Liver (tissue), 9 donors: ENCODE data around the gene RAB4B. TPM values are rescaled to one million over a fixed set of nuclear protein-coding genes. Genes with fewer than 3 reads are reported as not detected.
A peak's percentile ranks its signal among the peaks of the same experiment; 100 is the strongest.

Experiments
- DNase-seq: peaks from one replicate; pipeline ENCODE4 v3.0.0-alpha.2; 2017; ENCODE audit warnings: low spot score
- H3K27ac ChIP-seq, 2 donors: one replicate each; pipeline ENCODE4 v1.7.0; 2013; ENCODE audit warnings: inconsistent platforms in 2 of 2, low read length in 2 of 2, control low read depth in 1 of 2, low read depth in 1 of 2, mild to moderate bottlenecking in 1 of 2
- H3K27me3 ChIP-seq, 4 donors: one replicate each; pipeline versions ENCODE4 v1.6.1 to v1.7.0; 2013; ENCODE audit warnings: low read length in 3 of 4, inconsistent platforms in 1 of 4, mild to moderate bottlenecking in 1 of 4, moderate library complexity in 1 of 4; ENCODE audit not compliant: control insufficient read depth in 4 of 4, insufficient read depth in 4 of 4
- H3K36me3 ChIP-seq, 4 donors: one replicate each; pipeline versions ENCODE4 v1.6.1 to v1.7.0; 2013; ENCODE audit warnings: low read length in 3 of 4, mild to moderate bottlenecking in 3 of 4, low read depth in 1 of 4, moderate library complexity in 1 of 4; ENCODE audit not compliant: control insufficient read depth in 4 of 4, insufficient read depth in 3 of 4
- H3K4me1 ChIP-seq, 4 donors: one replicate each; pipeline versions ENCODE4 v1.6.1 to v1.7.0; 2013; ENCODE audit warnings: low read length in 3 of 4, mild to moderate bottlenecking in 3 of 4, moderate library complexity in 1 of 4; ENCODE audit not compliant: control insufficient read depth in 4 of 4, insufficient read depth in 4 of 4
- H3K4me3 ChIP-seq, 3 donors: one replicate each; pipeline versions ENCODE4 v1.6.1 to v1.7.0; 2013; ENCODE audit warnings: low read length in 3 of 3, control low read depth in 1 of 3, low read depth in 1 of 3, mild to moderate bottlenecking in 1 of 3
- H3K9ac ChIP-seq, 2 donors: one replicate each; pipeline ENCODE4 v1.7.0; 2013; ENCODE audit warnings: low read length in 2 of 2, mild to moderate bottlenecking in 2 of 2, moderate library complexity in 2 of 2, control low read depth in 1 of 2, low read depth in 1 of 2
- H3K9me3 ChIP-seq, 4 donors: one replicate each; pipeline versions ENCODE4 v1.6.1 to v1.7.0; 2013; ENCODE audit warnings: low read length in 3 of 4; ENCODE audit not compliant: control insufficient read depth in 4 of 4
- EGR1 ChIP-seq, 2 donors: IDR thresholded peaks; 2 replicates each; pipeline ENCODE4 v1.6.1; 2016 to 2018; ENCODE audit warnings: antibody characterized with exemption in 2 of 2, low read depth in 2 of 2
- FOXA1 ChIP-seq: IDR thresholded peaks from 2 replicates; pipeline ENCODE4 v1.6.1; 2016; ENCODE audit warnings: antibody characterized with exemption
- FOXA2 ChIP-seq: IDR thresholded peaks from 2 replicates; pipeline ENCODE4 v1.6.1; 2016; ENCODE audit warnings: antibody characterized with exemption
- GABPA ChIP-seq, 2 donors: IDR thresholded peaks in 1 of 2; conservative IDR thresholded peaks in 1 of 2; 2 replicates each; pipeline ENCODE4 v1.6.1; 2016; ENCODE audit warnings: antibody characterized with exemption in 2 of 2, mild to moderate bottlenecking in 1 of 2, moderate library complexity in 1 of 2
- HNF4A ChIP-seq, 2 donors: conservative IDR thresholded peaks; 2 replicates each; pipeline ENCODE4 v1.6.1; 2016; ENCODE audit warnings: antibody characterized with exemption in 2 of 2, mild to moderate bottlenecking in 2 of 2
- HNF4G ChIP-seq: IDR thresholded peaks from 2 replicates; pipeline ENCODE4 v1.6.1; 2016; ENCODE audit warnings: antibody characterized with exemption
- JUND ChIP-seq, 2 donors: IDR thresholded peaks; 2 replicates each; pipeline ENCODE4 v1.6.1; 2016; ENCODE audit warnings: antibody characterized with exemption in 2 of 2
- NR2F2 ChIP-seq: IDR thresholded peaks from 2 replicates; pipeline ENCODE4 v1.6.1; 2016; ENCODE audit warnings: antibody characterized with exemption
- RAD21 ChIP-seq, 2 donors: IDR thresholded peaks; 2 replicates each; pipeline ENCODE4 v1.6.1; 2016; ENCODE audit warnings: antibody characterized with exemption in 2 of 2, mild to moderate bottlenecking in 2 of 2
- RXRA ChIP-seq, 2 donors: IDR thresholded peaks; 2 replicates each; pipeline ENCODE4 v1.6.1; 2017 to 2018; ENCODE audit warnings: antibody characterized with exemption in 2 of 2, mild to moderate bottlenecking in 1 of 2
- TAF1 ChIP-seq: conservative IDR thresholded peaks from 2 replicates; pipeline ENCODE4 v1.6.1; 2016; ENCODE audit warnings: antibody characterized with exemption, mild to moderate bottlenecking
- YY1 ChIP-seq: IDR thresholded peaks from 2 replicates; pipeline ENCODE4 v1.6.1; 2016; ENCODE audit warnings: antibody characterized with exemption, mild to moderate bottlenecking
- WGBS: extraction: QIAGEN DNeasy Blood & Tissue Kit; methylation state at CpG from one replicate; pipeline ENCODE4 v1.1.7; 2013; 5-methylcytosine and 5-hydroxymethylcytosine counted together
- polyA plus RNA-seq, 2 donors: library from polyadenylated mRNA; stranded (reverse) in 1 of 2; unstranded in 1 of 2; fragments of 200-250 nt in 1 of 2; fragments of >200 nt in 1 of 2; fragmentation: Nextera tagmentation in 1 of 2; extraction: Ambion mirVana in 1 of 2; gene quantifications; one replicate each; pipeline versions ENCODE4 v1.2.1 to v1.2.3, GENCODE V29; 2013 to 2015
- total RNA-seq, 2 donors: library from RNA; depleted of rRNA; stranded (reverse); fragments of >200 nt; gene quantifications; one replicate each; pipeline ENCODE4 v1.2.3, GENCODE V29; 2014
- TF ChIP-seq, protein P1 (sequence below): IDR thresholded peaks from 2 replicates; pipeline ENCODE4 v1.6.1; 2016; ENCODE audit warnings: antibody characterized with exemption, mild to moderate bottlenecking
- TF ChIP-seq, protein P2 (sequence below): IDR thresholded peaks from 2 replicates; pipeline ENCODE4 v1.6.1; 2016; ENCODE audit warnings: antibody characterized with exemption
- TF ChIP-seq, protein P3 (sequence below): IDR thresholded peaks from 2 replicates; pipeline ENCODE4 v1.6.1; 2016; ENCODE audit warnings: antibody characterized with exemption
- TF ChIP-seq, protein P4 (sequence below): IDR thresholded peaks from 2 replicates; pipeline ENCODE4 v1.6.1; 2016; ENCODE audit warnings: antibody characterized with exemption
- TF ChIP-seq, protein P5 (sequence below): fragments of 150-350 bp; IDR thresholded peaks from 2 replicates; pipeline ENCODE4 v1.5.1; 2017; ENCODE audit warnings: improper control_type of control experiment, low read depth, low read length; ENCODE audit not compliant: missing input control
- donor health status: healthy.
- donor health status: healthy.
- donor health status: healthy.
- donor health status: healthy.
- donor health status: healthy.

The RAB4B gene
- total and polyA plus RNA-seq, 4 donors: 5.5 to 16.9 (median 12.9) TPM

DNA sequence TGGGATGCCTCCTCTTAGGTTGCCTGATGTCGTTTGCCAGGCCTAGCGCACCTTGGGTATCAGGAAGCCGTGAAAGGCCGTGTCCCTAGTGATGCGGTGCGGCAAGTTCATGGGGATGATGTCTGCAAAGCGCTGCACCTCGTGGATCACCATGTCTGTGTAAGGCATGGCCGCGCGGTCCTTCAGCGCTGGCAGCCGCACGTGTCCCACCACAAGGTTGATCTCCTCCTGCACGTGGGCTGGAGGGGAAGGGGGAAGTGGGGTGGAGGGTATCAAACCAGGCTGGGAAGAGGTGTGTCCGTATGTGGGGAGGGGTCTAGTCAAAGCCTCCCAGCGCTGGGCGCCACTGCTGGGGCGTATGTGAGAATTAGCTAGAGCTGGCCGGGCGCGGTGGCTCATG, 44.1 kb downstream of the RAB4B start:
- Histone ChIP-seq H3K27me3 (no peaks in the 10 kb centered on the region), H3K4me3 (no peak overlapping the region), H3K9ac (no peak overlapping the region), H3K4me1 (peaks cover 14 to 43% (median 31%) of the 10 kb centered on the region in 4 donors), H3K27ac (peak overlapping the region; percentile 76 to 84), H3K36me3 (peaks cover 0 to 7% (median 2%) of the 10 kb centered on the region in 4 donors), H3K9me3 (no peaks in the 10 kb centered on the region)
- no peak for DNase-seq
- TF ChIP-seq, protein P1, sequence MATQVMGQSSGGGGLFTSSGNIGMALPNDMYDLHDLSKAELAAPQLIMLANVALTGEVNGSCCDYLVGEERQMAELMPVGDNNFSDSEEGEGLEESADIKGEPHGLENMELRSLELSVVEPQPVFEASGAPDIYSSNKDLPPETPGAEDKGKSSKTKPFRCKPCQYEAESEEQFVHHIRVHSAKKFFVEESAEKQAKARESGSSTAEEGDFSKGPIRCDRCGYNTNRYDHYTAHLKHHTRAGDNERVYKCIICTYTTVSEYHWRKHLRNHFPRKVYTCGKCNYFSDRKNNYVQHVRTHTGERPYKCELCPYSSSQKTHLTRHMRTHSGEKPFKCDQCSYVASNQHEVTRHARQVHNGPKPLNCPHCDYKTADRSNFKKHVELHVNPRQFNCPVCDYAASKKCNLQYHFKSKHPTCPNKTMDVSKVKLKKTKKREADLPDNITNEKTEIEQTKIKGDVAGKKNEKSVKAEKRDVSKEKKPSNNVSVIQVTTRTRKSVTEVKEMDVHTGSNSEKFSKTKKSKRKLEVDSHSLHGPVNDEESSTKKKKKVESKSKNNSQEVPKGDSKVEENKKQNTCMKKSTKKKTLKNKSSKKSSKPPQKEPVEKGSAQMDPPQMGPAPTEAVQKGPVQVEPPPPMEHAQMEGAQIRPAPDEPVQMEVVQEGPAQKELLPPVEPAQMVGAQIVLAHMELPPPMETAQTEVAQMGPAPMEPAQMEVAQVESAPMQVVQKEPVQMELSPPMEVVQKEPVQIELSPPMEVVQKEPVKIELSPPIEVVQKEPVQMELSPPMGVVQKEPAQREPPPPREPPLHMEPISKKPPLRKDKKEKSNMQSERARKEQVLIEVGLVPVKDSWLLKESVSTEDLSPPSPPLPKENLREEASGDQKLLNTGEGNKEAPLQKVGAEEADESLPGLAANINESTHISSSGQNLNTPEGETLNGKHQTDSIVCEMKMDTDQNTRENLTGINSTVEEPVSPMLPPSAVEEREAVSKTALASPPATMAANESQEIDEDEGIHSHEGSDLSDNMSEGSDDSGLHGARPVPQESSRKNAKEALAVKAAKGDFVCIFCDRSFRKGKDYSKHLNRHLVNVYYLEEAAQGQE: no peak
- TF ChIP-seq, protein P2, sequence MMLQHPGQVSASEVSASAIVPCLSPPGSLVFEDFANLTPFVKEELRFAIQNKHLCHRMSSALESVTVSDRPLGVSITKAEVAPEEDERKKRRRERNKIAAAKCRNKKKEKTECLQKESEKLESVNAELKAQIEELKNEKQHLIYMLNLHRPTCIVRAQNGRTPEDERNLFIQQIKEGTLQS: no peak
- no peak for TF ChIP-seq HNF4G
- TF ChIP-seq, protein P3, sequence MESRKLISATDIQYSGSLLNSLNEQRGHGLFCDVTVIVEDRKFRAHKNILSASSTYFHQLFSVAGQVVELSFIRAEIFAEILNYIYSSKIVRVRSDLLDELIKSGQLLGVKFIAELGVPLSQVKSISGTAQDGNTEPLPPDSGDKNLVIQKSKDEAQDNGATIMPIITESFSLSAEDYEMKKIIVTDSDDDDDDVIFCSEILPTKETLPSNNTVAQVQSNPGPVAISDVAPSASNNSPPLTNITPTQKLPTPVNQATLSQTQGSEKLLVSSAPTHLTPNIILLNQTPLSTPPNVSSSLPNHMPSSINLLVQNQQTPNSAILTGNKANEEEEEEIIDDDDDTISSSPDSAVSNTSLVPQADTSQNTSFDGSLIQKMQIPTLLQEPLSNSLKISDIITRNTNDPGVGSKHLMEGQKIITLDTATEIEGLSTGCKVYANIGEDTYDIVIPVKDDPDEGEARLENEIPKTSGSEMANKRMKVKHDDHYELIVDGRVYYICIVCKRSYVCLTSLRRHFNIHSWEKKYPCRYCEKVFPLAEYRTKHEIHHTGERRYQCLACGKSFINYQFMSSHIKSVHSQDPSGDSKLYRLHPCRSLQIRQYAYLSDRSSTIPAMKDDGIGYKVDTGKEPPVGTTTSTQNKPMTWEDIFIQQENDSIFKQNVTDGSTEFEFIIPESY: no peak
- TF ChIP-seq RAD21 (IDR thresholded peaks at IDR 0.05): no peak
- no peak for TF ChIP-seq HNF4A (conservative IDR thresholded peaks at IDR 0.05)
- no peak for TF ChIP-seq NR2F2
- TF ChIP-seq FOXA1: no peak
- no peak for TF ChIP-seq RXRA (IDR thresholded peaks at IDR 0.05)
- TF ChIP-seq, protein P4, sequence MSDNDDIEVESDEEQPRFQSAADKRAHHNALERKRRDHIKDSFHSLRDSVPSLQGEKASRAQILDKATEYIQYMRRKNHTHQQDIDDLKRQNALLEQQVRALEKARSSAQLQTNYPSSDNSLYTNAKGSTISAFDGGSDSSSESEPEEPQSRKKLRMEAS: no peak
- TF ChIP-seq, protein P5, sequence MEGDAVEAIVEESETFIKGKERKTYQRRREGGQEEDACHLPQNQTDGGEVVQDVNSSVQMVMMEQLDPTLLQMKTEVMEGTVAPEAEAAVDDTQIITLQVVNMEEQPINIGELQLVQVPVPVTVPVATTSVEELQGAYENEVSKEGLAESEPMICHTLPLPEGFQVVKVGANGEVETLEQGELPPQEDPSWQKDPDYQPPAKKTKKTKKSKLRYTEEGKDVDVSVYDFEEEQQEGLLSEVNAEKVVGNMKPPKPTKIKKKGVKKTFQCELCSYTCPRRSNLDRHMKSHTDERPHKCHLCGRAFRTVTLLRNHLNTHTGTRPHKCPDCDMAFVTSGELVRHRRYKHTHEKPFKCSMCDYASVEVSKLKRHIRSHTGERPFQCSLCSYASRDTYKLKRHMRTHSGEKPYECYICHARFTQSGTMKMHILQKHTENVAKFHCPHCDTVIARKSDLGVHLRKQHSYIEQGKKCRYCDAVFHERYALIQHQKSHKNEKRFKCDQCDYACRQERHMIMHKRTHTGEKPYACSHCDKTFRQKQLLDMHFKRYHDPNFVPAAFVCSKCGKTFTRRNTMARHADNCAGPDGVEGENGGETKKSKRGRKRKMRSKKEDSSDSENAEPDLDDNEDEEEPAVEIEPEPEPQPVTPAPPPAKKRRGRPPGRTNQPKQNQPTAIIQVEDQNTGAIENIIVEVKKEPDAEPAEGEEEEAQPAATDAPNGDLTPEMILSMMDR: no peak
- TF ChIP-seq FOXA2: no peak
- TF ChIP-seq TAF1: no peak
- TF ChIP-seq YY1: no peak
- TF ChIP-seq JUND (IDR thresholded peaks at IDR 0.05): no peak
- no peak for TF ChIP-seq GABPA (IDR thresholded peaks at IDR 0.05 in 1 of 2, conservative IDR thresholded peaks at IDR 0.05 in 1 of 2)
- no peak for TF ChIP-seq EGR1 (IDR thresholded peaks at IDR 0.05; ENCODE audit: low read depth in 2 of 2)
- 93% methylated on average over 22 of the region's 22 CpGs for WGBS
